HG03025 (cell line): Measurements from ENCODE around the gene SPR.

ENCODE experiments used
- ATAC-seq: cut with Tn5 transposase; IDR thresholded peaks from one replicate; pipeline ENCODE4 v1.9.1; 2021; ENCODE audit warnings: mild to moderate bottlenecking, moderate library complexity; ENCODE audit not compliant: unreplicated experiment, low FRiP score

SPR gene

DNA sequence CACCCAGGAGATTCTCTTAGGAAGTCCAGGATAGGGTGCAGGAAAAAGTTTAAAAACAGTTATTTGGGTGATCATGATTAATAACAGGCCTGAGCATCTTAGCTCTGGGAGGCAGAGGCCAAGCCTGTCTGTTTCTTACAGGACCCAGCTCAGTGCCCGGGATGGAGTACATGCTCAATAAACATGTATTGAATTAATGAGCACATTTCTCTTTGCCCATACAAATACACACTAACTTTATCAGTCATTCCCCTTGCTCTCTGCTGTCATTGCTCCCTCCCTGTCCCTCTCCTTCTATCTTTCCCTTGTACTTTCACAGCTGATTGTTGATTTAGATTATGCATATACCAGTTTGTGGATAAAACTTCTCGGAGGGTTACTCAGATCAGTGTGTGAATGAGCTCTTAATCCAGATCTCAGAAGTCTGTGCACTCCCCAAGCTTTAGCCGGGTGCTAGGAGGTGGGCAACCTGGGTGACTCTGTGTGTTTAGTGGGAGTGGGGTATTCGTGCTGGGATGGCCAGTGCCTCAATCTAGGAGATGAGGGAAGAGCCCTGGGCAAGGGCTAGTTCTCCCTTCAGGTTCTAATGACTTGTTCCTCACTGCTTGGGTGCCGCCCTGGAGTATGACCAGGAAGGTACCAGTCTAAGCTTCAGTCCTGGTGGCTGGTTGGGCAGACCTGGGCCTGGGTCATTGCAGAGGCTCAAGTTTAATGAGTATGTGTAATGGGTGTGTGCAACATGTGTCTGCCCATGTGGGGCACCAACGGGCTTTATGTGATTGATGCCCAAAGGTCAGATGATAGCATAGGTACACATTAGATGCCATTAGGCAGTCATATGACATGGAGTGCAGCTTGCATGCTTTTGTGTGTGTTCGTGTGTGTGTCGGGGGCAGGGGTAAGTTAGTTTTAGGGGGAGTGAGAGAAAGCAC, 40.7 kb downstream of the SPR start:
- ATAC-seq, result no peak

DNA sequence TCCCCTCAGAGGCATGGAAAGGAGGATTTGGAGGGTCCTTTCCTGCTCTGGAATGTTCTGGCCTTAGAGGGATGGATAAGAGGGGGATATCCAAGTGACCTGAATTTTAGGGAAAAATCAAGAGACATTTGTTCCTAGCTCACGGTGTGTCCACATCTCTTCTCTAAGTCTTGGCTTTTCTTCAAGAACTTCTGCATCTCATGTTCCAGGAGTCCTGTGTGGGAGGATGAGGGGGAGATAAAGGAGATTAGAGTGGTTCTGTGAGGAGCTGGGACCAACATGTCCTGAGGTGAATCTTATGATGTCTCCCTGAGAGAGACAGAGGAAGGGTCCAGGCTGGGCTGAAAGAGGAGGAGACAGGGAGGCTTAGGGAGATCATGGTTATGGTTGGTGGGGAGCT, 41.8 kb downstream of the SPR start:
- ATAC-seq, result no peak

DNA sequence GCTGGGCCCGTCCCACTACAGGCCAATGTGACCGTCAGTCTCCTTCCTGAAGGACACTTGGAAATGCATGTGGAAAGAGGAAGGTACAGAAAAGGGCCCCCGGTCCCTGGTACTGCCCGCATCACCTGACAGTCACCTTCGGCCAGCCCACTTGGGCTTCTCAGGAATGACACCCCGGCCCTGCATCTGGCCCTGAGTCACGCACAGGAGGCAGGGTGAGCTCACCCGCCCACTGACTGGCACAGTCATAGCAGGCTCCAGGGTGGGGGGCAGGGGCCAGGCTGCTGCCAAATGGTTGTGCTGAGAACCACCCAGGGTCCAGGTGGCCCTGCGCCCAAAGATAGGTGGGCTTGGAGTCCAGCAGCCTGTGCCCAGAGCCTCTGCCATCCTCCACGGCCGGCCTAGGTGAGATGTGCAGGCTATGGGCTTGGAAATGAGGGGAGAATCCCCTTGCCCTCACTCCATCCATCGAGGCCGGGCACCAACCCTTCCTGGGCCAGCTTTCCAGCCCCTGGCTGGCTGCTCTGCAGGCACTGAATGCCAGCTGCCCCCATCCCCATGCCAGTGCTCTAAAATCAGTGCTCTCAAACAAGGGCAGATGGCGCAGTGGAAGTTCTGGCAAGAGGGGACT, 44.2 kb downstream of the SPR start:
- no peak for ATAC-seq

DNA sequence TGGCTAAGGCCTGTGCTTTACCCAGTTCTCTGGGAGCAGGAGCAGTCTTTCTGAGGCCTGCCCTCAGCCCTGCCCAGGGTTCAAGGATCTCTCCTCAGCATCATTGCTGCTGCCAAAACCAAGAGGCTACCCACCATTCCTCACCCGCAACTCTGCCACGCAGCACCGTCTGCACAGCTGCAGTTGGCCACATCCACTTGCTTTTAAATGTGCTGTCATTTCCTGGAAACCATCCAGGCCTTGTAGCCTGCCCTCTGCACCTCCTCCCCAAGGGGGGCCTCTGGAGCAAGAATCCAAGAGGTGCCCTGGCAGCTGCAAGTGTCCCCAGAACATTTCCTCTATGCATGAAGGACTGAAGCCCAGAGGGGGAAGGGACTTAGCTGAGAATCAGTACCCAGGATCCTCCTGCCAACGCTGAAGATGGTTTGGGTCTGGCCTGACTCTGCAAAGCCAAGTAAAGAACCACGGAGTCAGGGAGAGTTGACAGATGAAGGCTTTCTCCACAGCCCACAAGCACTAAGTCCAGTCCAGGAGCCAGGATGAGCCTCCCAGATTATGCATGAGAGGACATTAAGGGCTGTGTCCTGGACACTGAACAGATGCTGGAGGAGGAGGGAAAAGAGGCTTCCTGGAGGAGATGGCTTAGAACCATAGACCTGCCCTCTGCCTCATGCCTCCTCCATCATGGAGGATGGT, 45.0 kb downstream of the SPR start:
- no peak for ATAC-seq

DNA sequence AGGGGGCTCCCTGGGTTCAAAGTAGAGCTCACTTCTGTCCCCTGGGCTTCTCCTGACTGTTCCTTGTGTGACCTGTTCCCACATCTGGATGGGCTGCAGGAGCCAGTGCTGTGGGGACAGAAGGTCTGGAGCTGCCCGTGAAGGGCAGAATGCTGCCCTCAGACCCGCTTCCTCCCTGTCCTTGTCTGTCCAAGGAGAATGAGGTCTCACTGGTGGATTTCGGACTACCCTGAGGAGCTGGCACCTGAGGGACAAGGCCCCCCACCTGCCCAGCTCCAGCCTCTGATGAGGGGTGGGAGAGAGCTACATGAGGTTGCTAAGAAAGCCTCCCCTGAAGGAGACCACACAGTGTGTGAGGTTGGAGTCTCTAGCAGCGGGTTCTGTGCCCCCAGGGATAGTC, 45.6 kb downstream of the SPR start:
- ATAC-seq, result no peak

DNA sequence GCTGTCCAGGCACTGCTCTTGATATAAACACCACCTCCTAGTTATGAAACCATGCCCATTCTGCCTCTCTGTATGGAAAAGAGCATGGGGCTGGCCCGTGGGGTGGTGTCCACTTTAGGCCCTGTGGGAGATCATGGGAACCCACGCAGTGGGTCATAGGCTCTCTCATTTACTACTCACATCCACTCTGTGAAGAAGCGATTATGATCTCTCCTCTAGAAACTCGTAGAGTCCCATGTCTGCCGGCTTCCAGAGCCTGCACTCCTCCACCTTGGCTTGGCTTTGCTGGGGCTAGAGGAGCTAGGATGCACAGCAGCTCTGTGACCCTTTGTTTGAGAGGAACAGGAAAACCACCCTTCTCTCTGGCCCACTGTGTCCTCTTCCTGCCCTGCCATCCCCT, 46.0 kb downstream of the SPR start:
- no peak for ATAC-seq

DNA sequence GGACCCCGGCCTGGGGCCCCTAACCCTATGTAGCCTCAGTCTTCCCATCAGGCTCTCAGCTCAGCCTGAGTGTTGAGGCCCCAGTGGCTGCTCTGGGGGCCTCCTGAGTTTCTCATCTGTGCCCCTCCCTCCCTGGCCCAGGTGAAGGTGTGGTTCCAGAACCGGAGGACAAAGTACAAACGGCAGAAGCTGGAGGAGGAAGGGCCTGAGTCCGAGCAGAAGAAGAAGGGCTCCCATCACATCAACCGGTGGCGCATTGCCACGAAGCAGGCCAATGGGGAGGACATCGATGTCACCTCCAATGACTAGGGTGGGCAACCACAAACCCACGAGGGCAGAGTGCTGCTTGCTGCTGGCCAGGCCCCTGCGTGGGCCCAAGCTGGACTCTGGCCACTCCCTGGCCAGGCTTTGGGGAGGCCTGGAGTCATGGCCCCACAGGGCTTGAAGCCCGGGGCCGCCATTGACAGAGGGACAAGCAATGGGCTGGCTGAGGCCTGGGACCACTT, 46.5 kb downstream of the SPR start:
- no peak for ATAC-seq

DNA sequence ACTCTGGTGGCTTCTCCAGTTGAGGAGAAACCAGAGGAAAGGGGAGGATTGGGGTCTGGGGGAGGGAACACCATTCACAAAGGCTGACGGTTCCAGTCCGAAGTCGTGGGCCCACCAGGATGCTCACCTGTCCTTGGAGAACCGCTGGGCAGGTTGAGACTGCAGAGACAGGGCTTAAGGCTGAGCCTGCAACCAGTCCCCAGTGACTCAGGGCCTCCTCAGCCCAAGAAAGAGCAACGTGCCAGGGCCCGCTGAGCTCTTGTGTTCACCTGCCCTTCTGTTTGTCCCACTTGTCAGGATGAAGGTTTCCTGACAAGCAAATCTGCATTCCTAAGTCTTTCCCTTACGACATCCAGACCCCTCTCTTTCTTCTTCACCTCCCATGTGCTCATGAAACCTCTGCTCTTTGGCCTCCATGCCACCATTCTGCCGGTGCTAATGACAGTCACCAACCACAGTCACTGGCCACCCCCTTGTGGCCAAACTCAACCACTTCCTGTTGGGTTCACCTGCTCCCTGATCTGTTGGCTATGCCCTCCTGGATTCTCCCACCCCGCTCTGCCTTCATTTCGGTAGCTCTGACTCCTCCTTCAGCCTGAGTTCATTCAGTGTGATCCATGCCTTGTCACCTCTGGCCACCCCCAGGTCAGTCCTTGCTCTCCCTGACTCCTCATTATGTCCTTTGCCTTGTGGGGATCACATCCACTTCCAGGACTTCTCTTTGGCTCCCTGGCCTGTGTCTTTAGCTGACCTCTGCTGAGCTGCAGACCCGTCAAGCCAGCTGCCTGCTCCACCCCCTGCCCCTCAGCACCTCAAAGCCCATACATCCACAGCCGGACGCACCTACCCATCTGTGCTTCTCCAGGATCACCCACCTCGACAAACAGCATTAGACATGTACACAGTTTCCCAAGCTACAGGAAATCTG, 47.7 kb downstream of the SPR start:
- ATAC-seq, result no peak

DNA sequence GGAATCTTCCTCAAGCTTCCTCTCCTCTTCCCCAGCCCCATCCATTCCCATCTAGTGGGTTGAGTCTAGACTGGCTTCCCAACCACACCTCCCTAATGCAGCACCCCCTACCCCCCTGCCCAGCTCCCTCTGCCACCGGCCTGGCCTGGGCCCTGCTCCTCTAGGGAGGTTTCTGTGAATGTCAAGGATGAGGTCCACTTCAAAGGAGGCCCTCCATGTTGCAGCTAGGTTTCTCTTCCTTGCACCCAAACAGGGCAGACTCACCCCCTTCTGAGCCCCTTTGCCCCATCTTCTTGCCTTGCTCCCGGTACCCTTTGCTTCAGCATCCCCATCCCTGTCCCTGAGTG, 48.4 kb downstream of the SPR start:
- no peak for ATAC-seq

DNA sequence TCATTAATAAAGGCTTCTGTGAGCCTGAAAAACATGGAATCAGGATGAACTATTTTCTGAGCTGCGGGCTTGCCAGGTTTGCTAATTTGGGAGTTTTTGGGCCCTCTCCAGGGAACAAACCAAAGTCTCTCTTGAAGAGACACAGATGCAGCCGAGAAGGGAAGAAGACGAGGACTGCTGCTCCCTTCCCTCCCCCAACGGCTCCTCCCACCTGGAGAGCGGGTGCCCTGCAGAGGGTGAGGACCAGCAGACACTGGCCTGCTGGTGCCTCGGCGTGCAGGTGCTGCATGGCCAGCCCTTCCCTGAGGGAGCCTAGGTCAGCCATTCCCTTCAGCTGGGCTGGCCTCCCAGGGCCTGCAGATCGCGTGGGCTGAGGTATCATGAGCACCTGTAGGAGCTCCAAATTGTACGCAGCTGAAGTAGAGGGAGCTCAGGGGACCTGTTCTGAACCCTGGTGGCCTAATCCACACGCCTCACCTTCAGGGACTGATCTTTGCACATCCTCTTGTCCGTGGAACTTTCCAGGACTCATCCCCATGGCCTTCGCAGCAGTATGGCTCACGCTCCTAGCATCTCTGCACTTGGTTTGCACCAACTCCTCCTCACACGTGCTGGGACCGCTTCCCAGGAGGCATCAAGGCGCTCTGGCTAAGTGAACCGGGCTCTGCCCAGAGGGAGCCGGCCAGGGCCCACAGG, 49.6 kb downstream of the SPR start:
- no peak for ATAC-seq

DNA sequence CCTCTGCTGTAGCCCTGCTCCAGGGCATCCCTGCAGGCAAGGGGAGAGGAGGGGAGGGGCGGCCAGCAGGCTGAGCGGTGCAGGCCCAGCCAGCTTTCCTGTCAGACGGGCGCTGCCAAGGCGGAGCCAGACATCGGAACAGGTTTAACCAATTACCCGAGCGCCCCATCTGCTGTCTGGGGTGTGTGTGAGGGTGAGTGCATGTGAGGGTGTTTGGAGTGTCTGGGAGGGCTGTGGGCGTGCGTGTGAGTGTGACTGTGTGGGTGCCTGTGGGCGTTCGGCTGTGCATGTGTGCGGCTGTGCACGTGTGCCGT, 50.1 kb downstream of the SPR start:
- ATAC-seq, result no peak

DNA sequence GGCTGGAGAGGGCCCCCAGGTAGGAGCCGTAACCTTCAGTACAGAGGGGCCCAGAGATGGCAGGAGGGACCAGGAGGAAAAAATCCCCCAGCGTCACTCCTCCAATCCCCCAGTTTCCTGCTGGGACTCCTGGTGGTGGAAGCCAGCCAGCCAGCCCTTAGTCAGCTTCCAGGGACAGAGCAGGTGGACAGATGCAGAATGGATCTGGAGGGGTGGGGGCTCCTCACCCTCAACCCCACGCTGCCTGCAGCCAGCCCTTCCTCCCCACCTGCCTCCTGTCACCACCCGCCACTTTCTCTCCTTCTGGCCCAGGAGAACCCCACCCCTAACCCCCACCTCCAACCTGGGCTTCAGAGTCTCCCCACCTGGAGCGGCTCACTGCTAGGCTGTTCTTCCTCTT, 51.2 kb downstream of the SPR start:
- ATAC-seq, result no peak

DNA sequence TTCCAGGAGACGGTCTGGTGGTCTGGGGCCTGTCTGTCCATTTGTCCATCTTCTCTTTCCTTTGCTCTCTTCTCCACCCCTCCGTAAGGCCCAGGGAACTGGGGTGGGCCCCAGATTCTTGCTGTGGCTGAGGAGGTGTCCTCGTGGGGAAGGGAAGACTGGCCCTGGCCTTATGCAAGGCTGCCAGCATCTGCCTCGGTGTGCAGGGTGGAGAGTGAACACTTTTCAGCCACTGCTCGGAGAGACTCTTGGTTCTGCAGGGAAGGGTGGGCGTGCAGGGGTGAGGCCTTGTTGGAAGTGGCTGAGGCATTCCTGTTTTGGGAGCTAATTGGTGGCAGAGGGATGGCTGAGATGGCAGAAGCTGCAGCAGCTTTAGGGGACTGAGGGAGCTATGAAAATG, 53.2 kb downstream of the SPR start:
- ATAC-seq, result no peak

DNA sequence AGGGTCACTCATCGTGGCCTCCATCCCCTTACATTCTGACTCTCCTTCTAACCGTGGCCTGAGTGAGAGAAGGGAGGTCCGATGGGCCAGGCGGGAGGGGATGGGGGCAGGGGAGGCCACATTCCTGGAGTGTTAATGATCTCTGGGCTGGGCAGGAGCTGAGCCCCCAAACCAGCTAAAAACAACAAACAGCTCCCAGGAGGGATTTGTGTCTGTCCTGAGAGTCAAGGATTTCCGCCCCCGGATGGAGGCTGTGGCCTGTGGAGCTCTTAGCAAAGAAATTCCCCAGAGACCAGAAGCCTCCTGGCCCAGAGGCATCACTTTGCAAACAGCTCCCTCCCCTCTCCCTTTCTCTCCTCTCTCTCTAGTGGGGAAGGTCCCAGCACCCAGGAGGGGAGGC, 53.6 kb downstream of the SPR start:
- no peak for ATAC-seq
